ENCODE data around the gene TTLL5.

Gene TTLL5

GRCh38 chr14:75660630-75661498, at the start of gene TTLL5, which contains the start of gene ERG28:
Gene TTLL5, plus strand, starts transcription at chr14:75661246. Its CDS starts 1,904 bp downstream, at chr14:75663150.
Gene ERG28, minus strand, starts transcription at chr14:75660876. Its CDS starts 3,374 bp downstream, at chr14:75657502.
- FAIRE-seq (peak; percentile 100), DNase-seq (ENCODE audit: insufficient read length, low spot score) (peak; percentile 100)

GRCh38 chr14:75612157-75612556, 48.9 kb upstream of the TTLL5 start:
- FAIRE-seq (no peak), DNase-seq (ENCODE audit: insufficient read length, low spot score) (no peak)

GRCh38 chr14:75614179-75614578, 46.9 kb upstream of the TTLL5 start:
- no peak for DNase-seq (ENCODE audit: insufficient read length, low spot score)
- no peak for FAIRE-seq

GRCh38 chr14:75615200-75615599, 45.8 kb upstream of the TTLL5 start:
- DNase-seq (ENCODE audit: insufficient read length, low spot score) (no peak), FAIRE-seq (peak; percentile 28)

- DNase-seq (ENCODE audit: insufficient read length, low spot score) = no peak
- peak; percentile 54 for FAIRE-seq
Measured at GRCh38 chr14:75619548-75619947, 41.5 kb upstream of the TTLL5 start.

- DNase-seq (ENCODE audit: insufficient read length, low spot score) (no peak), FAIRE-seq (peak; percentile 4)
Measured at GRCh38 chr14:75625034-75625433, 36.0 kb upstream of the TTLL5 start.

- DNase-seq (ENCODE audit: insufficient read length, low spot score) = no peak
- no peak for FAIRE-seq
Measured at GRCh38 chr14:75626396-75626795, 34.6 kb upstream of the TTLL5 start.

GRCh38 chr14:75626863-75627262, 34.2 kb upstream of the TTLL5 start:
- no peak for DNase-seq (ENCODE audit: insufficient read length, low spot score)
- peak; percentile 76 for FAIRE-seq

GRCh38 chr14:75627406-75627805, 33.6 kb upstream of the TTLL5 start:
- FAIRE-seq (peak; percentile 28), DNase-seq (ENCODE audit: insufficient read length, low spot score) (no peak)

GRCh38 chr14:75628816-75629215, 32.2 kb upstream of the TTLL5 start:
- FAIRE-seq (peak; percentile 23), DNase-seq (ENCODE audit: insufficient read length, low spot score) (no peak)

- DNase-seq (ENCODE audit: insufficient read length, low spot score) = no peak
- peak; percentile 72 for FAIRE-seq
Measured at GRCh38 chr14:75630695-75631452, 30.2 kb upstream of the TTLL5 start.

GRCh38 chr14:75631453-75631831, 29.6 kb upstream of the TTLL5 start:
- DNase-seq (ENCODE audit: insufficient read length, low spot score) = no peak
- no peak for FAIRE-seq

GRCh38 chr14:75634848-75635247, 26.2 kb upstream of the TTLL5 start:
- no peak for DNase-seq (ENCODE audit: insufficient read length, low spot score)
- peak; percentile 73 for FAIRE-seq

- peak; percentile 54 for FAIRE-seq
- DNase-seq (ENCODE audit: insufficient read length, low spot score) = no peak
Measured at GRCh38 chr14:75636100-75636692, 24.9 kb upstream of the TTLL5 start.

GRCh38 chr14:75640876-75641275, 20.2 kb upstream of the TTLL5 start:
- FAIRE-seq (peak; percentile 4), DNase-seq (ENCODE audit: insufficient read length, low spot score) (no peak)

- peak; percentile 82 for FAIRE-seq
Measured at GRCh38 chr14:75643985-75644384, 17.1 kb upstream of the TTLL5 start.

GRCh38 chr14:75645056-75645455, 16.0 kb upstream of the TTLL5 start:
- peak; percentile 80 for FAIRE-seq
- no peak for DNase-seq (ENCODE audit: insufficient read length, low spot score)

More at GRCh38 chr14:75643985-75644384, 17.1 kb upstream of the TTLL5 start:
- DNase-seq (ENCODE audit: insufficient read length, low spot score) = no peak

GRCh38 chr14:75646762-75647161, 14.3 kb upstream of the TTLL5 start:
- DNase-seq (ENCODE audit: insufficient read length, low spot score) = no peak
- no peak for FAIRE-seq

- peak; percentile 48 for FAIRE-seq
- DNase-seq (ENCODE audit: insufficient read length, low spot score) = no peak
Measured at GRCh38 chr14:75647640-75648039, 13.4 kb upstream of the TTLL5 start.

- FAIRE-seq = peak; percentile 100
- peak; percentile 95 for DNase-seq (ENCODE audit: insufficient read length, low spot score)
Measured at GRCh38 chr14:75648066-75648838, 12.8 kb upstream of the TTLL5 start.

Measured in HTR-8/SVneo (cell line).